BJ (cell line): ENCODE data around the gene SOX11. TPM values are rescaled to one million over a fixed set of nuclear protein-coding genes. Genes with fewer than 3 reads are reported as not detected.

Experiments used
- CTCF ChIA-PET: fragments of 350-600 bp; formaldehyde crosslinking; extraction: SDS; loops from one replicate; lab custom pipeline; 2021; ENCODE audit warnings: antibody characterized with exemption, inconsistent platforms; lab: Yijun Ruan, JAX
- POLR2A ChIA-PET: fragments of 300-600 bp; sonication (Branson Sonifier 250); formaldehyde crosslinking; extraction: SDS; loops from one replicate; lab custom pipeline; 2021; ENCODE audit warnings: antibody characterized with exemption; lab: Charles Lee
- DNase-seq: peaks from one replicate; pipeline ENCODE4 v3.0.0-alpha.2; 2011; ENCODE audit warnings: low read depth
- H3K27me3 ChIP-seq: 2 replicates; pipeline ENCODE4 v1.6.0; 2011; ENCODE audit warnings: low read length; ENCODE audit not compliant: control insufficient read depth, insufficient read depth
- H3K36me3 ChIP-seq: 2 replicates; pipeline ENCODE4 v1.5.1; 2011; ENCODE audit warnings: low read length; ENCODE audit not compliant: control insufficient read depth, insufficient read depth
- H3K4me3 ChIP-seq: 2 replicates; pipeline ENCODE4 v1.5.1; 2011; ENCODE audit warnings: low read depth, mild to moderate bottlenecking, control low read depth, low read length
- CTCF ChIP-seq: IDR thresholded peaks from 2 replicates; pipeline ENCODE4 v1.5.1; 2011; ENCODE audit warnings: low read depth, mild to moderate bottlenecking, control low read depth, inconsistent platforms, low read length, moderate library complexity; ENCODE audit not compliant: insufficient read depth
- polyA plus RNA-seq: library from polyadenylated mRNA; depleted of rRNA; stranded (reverse); fragments of >200 nt; gene quantifications from 2 replicates; pipeline ENCODE4 v1.2.3, GENCODE V29; 2011

The SOX11 gene
- polyA plus RNA-seq, 1 experiment = 0.40 TPM

GRCh38 chr2:5748391-5748790 is 56.2 kb downstream of the SOX11 start:
- Histone ChIP-seq H3K27me3 (no peaks in the 10 kb centered on the region), H3K36me3 (no peaks in the 10 kb centered on the region), H3K4me3 (no peak overlapping the region)
- no peak for TF ChIP-seq CTCF
- POLR2A ChIA-PET = no interaction called here
- no peak for DNase-seq
- CTCF ChIA-PET = no interaction called here

- H3K36me3 ChIP-seq = no peaks in the 10 kb centered on the region
- ChIA-PET POLR2A (no interaction called here), CTCF (no interaction called here)
- H3K27me3 ChIP-seq = no peaks in the 10 kb centered on the region
- no peak overlapping the region for H3K4me3 ChIP-seq
- DNase-seq = no peak
- no peak for TF ChIP-seq CTCF
Measured at GRCh38 chr2:5748946-5749345, 56.8 kb downstream of the SOX11 start.

GRCh38 chr2:5749347-5749746 is 57.2 kb downstream of the SOX11 start:
- no peak for TF ChIP-seq CTCF
- ChIA-PET CTCF (no interaction called here), POLR2A (no interaction called here)
- no peak for DNase-seq
- H3K4me3 ChIP-seq = no peak overlapping the region
- H3K27me3 ChIP-seq = no peaks in the 10 kb centered on the region
- no peaks in the 10 kb centered on the region for H3K36me3 ChIP-seq
